ENCODE results near the gene AUNIP. TPM values are rescaled to one million over a fixed set of nuclear protein-coding genes. Genes with fewer than 3 reads are reported as not detected.
A peak's percentile ranks its signal among the peaks of the same experiment; 100 is the strongest.

The AUNIP gene
- total and polyA plus RNA-seq, 9 donors: 0.76 to 1.8 (median 1.2) TPM

- H3K4me1 ChIP-seq (ENCODE audit: control insufficient read depth, insufficient read depth, low read length): peaks cover 33% of the 10 kb centered on the region
- no peak for DNase-seq
- 77% methylated on average over 8 of the region's 15 CpGs for WGBS (ENCODE audit: insufficient coverage)
- peak overlapping the region; percentile 29 for H3K27ac ChIP-seq (ENCODE audit: low read length)
- H3K36me3 ChIP-seq (ENCODE audit: control insufficient read depth, insufficient read depth, low read length): peaks cover 60% of the 10 kb centered on the region
- no peaks in the 10 kb centered on the region for H3K27me3 ChIP-seq (ENCODE audit: control insufficient read depth, insufficient read depth, low read length)
- no peaks in the 10 kb centered on the region for H3K9me3 ChIP-seq (replicated peaks; ENCODE audit: control insufficient read depth, low read depth, low read length)
- no peak overlapping the region for H3K4me3 ChIP-seq (ENCODE audit: low read length)
These were observed 54.0 kb downstream of the AUNIP start for GRCh38 chr1:25804964-25805862.

- no CpG with 5 or more reads among the region's 10 CpGs for WGBS (ENCODE audit: insufficient coverage)
- DNase-seq: no peak
- H3K4me1 ChIP-seq (ENCODE audit: control insufficient read depth, insufficient read depth, low read length): peaks cover 34% of the 10 kb centered on the region
- H3K27ac ChIP-seq (ENCODE audit: low read length): no peak overlapping the region
- H3K36me3 ChIP-seq (ENCODE audit: control insufficient read depth, insufficient read depth, low read length): peaks cover 52% of the 10 kb centered on the region
- H3K9me3 ChIP-seq (replicated peaks; ENCODE audit: control insufficient read depth, low read depth, low read length): no peaks in the 10 kb centered on the region
- H3K27me3 ChIP-seq (ENCODE audit: control insufficient read depth, insufficient read depth, low read length): no peaks in the 10 kb centered on the region
- no peak overlapping the region for H3K4me3 ChIP-seq (ENCODE audit: low read length)
These were observed 54.9 kb downstream of the AUNIP start for GRCh38 chr1:25804244-25804963.

- Histone ChIP-seq H3K36me3 (ENCODE audit: control insufficient read depth, insufficient read depth, low read length) (peaks cover 41% of the 10 kb centered on the region), H3K27ac (ENCODE audit: low read length) (no peak overlapping the region), H3K9me3 (replicated peaks; ENCODE audit: control insufficient read depth, low read depth, low read length) (no peaks in the 10 kb centered on the region), H3K4me3 (ENCODE audit: low read length) (no peak overlapping the region), H3K27me3 (ENCODE audit: control insufficient read depth, insufficient read depth, low read length) (no peaks in the 10 kb centered on the region), H3K4me1 (ENCODE audit: control insufficient read depth, insufficient read depth, low read length) (peaks cover 38% of the 10 kb centered on the region)
- no CpG with 5 or more reads among the region's 1 CpG for WGBS (ENCODE audit: insufficient coverage)
- no peak for DNase-seq
These were observed 55.9 kb downstream of the AUNIP start for GRCh38 chr1:25803368-25803767.

GRCh38 chr1:25802915-25803314 lies 56.3 kb downstream of the AUNIP start:
- peaks cover 38% of the 10 kb centered on the region for H3K36me3 ChIP-seq (ENCODE audit: control insufficient read depth, insufficient read depth, low read length)
- 65% methylated on average over 3 of the region's 6 CpGs for WGBS (ENCODE audit: insufficient coverage)
- no peak overlapping the region for H3K4me3 ChIP-seq (ENCODE audit: low read length)
- DNase-seq: no peak
- no peak overlapping the region for H3K27ac ChIP-seq (ENCODE audit: low read length)
- H3K27me3 ChIP-seq (ENCODE audit: control insufficient read depth, insufficient read depth, low read length): no peaks in the 10 kb centered on the region
- H3K4me1 ChIP-seq (ENCODE audit: control insufficient read depth, insufficient read depth, low read length): peaks cover 38% of the 10 kb centered on the region
- H3K9me3 ChIP-seq (replicated peaks; ENCODE audit: control insufficient read depth, low read depth, low read length): no peaks in the 10 kb centered on the region

GRCh38 chr1:25800703-25801377 lies 58.4 kb downstream of the AUNIP start:
- Histone ChIP-seq H3K4me3 (ENCODE audit: low read length) (peak overlapping the region; percentile 60), H3K9me3 (replicated peaks; ENCODE audit: control insufficient read depth, low read depth, low read length) (no peaks in the 10 kb centered on the region), H3K4me1 (ENCODE audit: control insufficient read depth, insufficient read depth, low read length) (peaks cover 37% of the 10 kb centered on the region), H3K36me3 (ENCODE audit: control insufficient read depth, insufficient read depth, low read length) (peaks cover 19% of the 10 kb centered on the region), H3K27me3 (ENCODE audit: control insufficient read depth, insufficient read depth, low read length) (no peaks in the 10 kb centered on the region), H3K27ac (ENCODE audit: low read length) (peak overlapping the region; percentile 35)
- DNase-seq: no peak
- WGBS (ENCODE audit: insufficient coverage): 41% methylated on average over 13 of the region's 15 CpGs

- DNase-seq: peak; percentile 80
- no peaks in the 10 kb centered on the region for H3K27me3 ChIP-seq (ENCODE audit: control insufficient read depth, insufficient read depth, low read length)
- H3K4me1 ChIP-seq (ENCODE audit: control insufficient read depth, insufficient read depth, low read length): peaks cover 30% of the 10 kb centered on the region
- H3K9me3 ChIP-seq (replicated peaks; ENCODE audit: control insufficient read depth, low read depth, low read length): no peaks in the 10 kb centered on the region
- H3K36me3 ChIP-seq (ENCODE audit: control insufficient read depth, insufficient read depth, low read length): peaks cover 12% of the 10 kb centered on the region
- WGBS (ENCODE audit: insufficient coverage): 1% methylated on average over 88 of the region's 91 CpGs
- peak within 1 kb of the TSS; percentile 78 for H3K27ac ChIP-seq (ENCODE audit: low read length)
- H3K4me3 ChIP-seq (ENCODE audit: low read length): peak within 1 kb of the TSS; percentile 60
These were observed 59.1 kb downstream of the AUNIP start, which contains the start of gene SELENON for GRCh38 chr1:25799935-25800702. Gene SELENON (plus strand): TSS chr1:25800193. CDS start chr1:25800231, 38 bp downstream.

GRCh38 chr1:25799352-25799934 lies 59.8 kb downstream of the AUNIP start:
- Histone ChIP-seq H3K27ac (ENCODE audit: low read length) (peak overlapping the region; percentile 78), H3K4me3 (ENCODE audit: low read length) (peak overlapping the region; percentile 56), H3K4me1 (ENCODE audit: control insufficient read depth, insufficient read depth, low read length) (peaks cover 27% of the 10 kb centered on the region), H3K9me3 (replicated peaks; ENCODE audit: control insufficient read depth, low read depth, low read length) (no peaks in the 10 kb centered on the region), H3K27me3 (ENCODE audit: control insufficient read depth, insufficient read depth, low read length) (no peaks in the 10 kb centered on the region), H3K36me3 (ENCODE audit: control insufficient read depth, insufficient read depth, low read length) (peaks cover 6% of the 10 kb centered on the region)
- 0% methylated on average over 6 of the region's 12 CpGs for WGBS (ENCODE audit: insufficient coverage)
- DNase-seq: no peak

- WGBS (ENCODE audit: insufficient coverage): 83% methylated on average over 6 of the region's 8 CpGs
- Histone ChIP-seq H3K27me3 (ENCODE audit: control insufficient read depth, insufficient read depth, low read length) (no peaks in the 10 kb centered on the region), H3K4me1 (ENCODE audit: control insufficient read depth, insufficient read depth, low read length) (peaks cover 28% of the 10 kb centered on the region), H3K36me3 (ENCODE audit: control insufficient read depth, insufficient read depth, low read length) (peaks cover 6% of the 10 kb centered on the region), H3K9me3 (replicated peaks; ENCODE audit: control insufficient read depth, low read depth, low read length) (no peaks in the 10 kb centered on the region), H3K27ac (ENCODE audit: low read length) (peak overlapping the region; percentile 78), H3K4me3 (ENCODE audit: low read length) (no peak overlapping the region)
- DNase-seq: no peak
These were observed 60.4 kb downstream of the AUNIP start for GRCh38 chr1:25798666-25799351.

GRCh38 chr1:25797939-25798338 lies 61.3 kb downstream of the AUNIP start:
- Histone ChIP-seq H3K36me3 (ENCODE audit: control insufficient read depth, insufficient read depth, low read length) (peaks cover 5% of the 10 kb centered on the region), H3K27me3 (ENCODE audit: control insufficient read depth, insufficient read depth, low read length) (no peaks in the 10 kb centered on the region), H3K4me1 (ENCODE audit: control insufficient read depth, insufficient read depth, low read length) (peaks cover 28% of the 10 kb centered on the region), H3K27ac (ENCODE audit: low read length) (no peak overlapping the region), H3K9me3 (replicated peaks; ENCODE audit: control insufficient read depth, low read depth, low read length) (no peaks in the 10 kb centered on the region), H3K4me3 (ENCODE audit: low read length) (no peak overlapping the region)
- DNase-seq: no peak
- WGBS (ENCODE audit: insufficient coverage): 76% methylated on average over 7 of the region's 8 CpGs

Measured in muscle of leg (tissue), 11 donors.